Measurements from ENCODE around the gene TBP.
"Not testable (repeated sequence)": the region's sequence is repeated elsewhere in the genome, so short reads cannot be mapped to it uniquely, and the experiment has no call there.

The TBP gene

DNA sequence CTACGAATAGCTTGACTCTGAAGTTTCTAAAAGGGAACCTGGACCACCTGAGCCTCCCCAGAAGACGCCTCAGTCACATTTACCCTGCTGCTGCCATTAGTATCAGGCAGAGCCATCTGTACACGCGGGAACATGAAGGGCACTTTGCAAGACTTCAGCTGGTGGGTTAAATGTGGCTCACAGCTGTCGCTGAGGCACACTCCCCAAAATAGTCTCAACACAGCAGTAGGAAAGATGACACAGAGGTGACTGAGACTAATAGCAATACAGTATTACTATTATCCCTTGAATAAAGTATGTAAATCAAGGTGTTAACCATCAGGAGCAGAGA is 30.0 kb upstream of the TBP start:
- Mint-ChIP-seq H3K4me3 (no peak overlapping the region), H3K9me3 (no peaks in the 10 kb centered on the region), H3K4me1 (peaks cover 9% of the 10 kb centered on the region), H3K36me3 (no peaks in the 10 kb centered on the region), H3K27ac (no peak overlapping the region)
- DNase-seq (ENCODE audit: low spot score in 2 of 2) = no peak
- no peak for ATAC-seq

DNA sequence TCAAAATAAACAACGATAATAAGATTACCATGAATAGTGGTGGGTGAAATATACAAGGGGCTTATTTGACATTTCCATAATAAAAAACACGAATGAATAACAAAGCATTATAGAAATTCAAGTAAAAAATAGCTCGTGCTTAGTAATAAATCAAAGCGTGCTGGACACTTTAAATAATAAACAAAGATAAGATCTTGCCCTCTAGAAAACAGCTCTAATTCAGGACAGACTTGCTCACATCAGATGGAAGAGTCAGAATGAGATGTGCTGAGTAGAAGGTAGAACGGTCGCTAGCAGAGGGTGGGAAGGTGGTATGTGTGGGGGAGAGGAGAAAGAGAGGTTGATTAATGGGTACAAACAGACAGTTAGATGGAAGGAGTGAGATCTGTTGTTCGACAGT is 28.4 kb upstream of the TBP start:
- H3K4me3 Mint-ChIP-seq = no peak overlapping the region
- H3K27ac Mint-ChIP-seq = no peak overlapping the region

DNA sequence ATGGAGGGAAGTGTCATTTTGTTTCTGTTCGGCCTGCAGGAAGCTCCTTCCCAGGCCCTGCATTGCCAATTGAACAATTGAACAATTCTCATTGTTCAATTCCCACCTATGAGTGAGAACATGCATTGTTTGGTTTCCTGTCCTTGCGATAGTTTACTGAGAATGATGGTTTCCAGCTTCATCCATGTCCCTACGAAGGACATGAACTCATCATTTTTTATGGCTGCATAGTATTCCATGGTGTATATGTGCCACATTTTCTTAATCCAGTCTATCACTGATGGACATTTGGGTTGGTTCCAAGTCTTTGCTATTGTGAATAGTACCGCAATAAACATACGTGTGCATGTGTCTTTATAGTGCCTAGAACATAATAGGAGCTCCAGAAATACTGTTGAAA is 26.2 kb upstream of the TBP start:
- DNase-seq (ENCODE audit: low spot score in 2 of 2); H3K27ac Mint-ChIP-seq; H3K4me3 Mint-ChIP-seq; H3K9me3 Mint-ChIP-seq; ATAC-seq; H3K4me1 Mint-ChIP-seq: not testable (repeated sequence)
- peaks cover 13% of the 10 kb centered on the region for H3K36me3 Mint-ChIP-seq

More for the DNA sequence above, 28.4 kb upstream of the TBP start:
- H3K9me3 Mint-ChIP-seq = no peaks in the 10 kb centered on the region
- no peaks in the 10 kb centered on the region for H3K36me3 Mint-ChIP-seq
- DNase-seq (ENCODE audit: low spot score in 2 of 2) (no peak), ATAC-seq (no peak)
- peaks cover 9% of the 10 kb centered on the region for H3K4me1 Mint-ChIP-seq

DNA sequence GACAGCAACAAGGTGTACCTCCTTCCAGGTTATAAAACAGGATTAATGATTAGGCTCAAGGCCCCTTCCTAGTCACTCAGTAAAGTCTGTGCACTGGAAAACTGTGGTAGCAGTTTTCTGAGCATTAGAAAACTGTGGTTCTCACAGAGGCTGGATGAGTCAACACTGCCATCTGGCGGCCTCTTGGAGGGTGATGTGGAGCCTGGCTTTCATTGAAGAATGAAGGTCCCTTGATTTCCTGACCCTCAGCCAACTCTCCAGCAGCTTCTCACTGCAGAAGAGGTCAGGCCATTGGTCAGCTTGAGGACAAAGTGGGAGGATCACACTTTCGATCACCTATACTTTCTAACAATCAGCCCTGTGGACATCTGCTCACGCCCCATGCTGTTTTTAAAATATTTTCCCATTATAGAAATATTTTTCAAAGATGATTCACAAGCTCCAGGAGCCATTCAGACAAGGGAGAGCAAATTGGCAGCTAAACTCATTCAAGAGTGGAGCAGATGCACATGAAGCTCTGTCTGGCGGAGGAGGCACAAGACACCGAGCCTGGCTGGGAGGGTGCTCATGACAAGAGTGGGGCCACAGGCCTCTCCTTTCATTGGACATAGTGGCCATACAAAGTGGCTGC is 24.2 kb upstream of the TBP start:
- Mint-ChIP-seq H3K4me3 (no peak overlapping the region), H3K4me1 (no peaks in the 10 kb centered on the region), H3K27ac (no peak overlapping the region), H3K9me3 (no peaks in the 10 kb centered on the region), H3K36me3 (peaks cover 32% of the 10 kb centered on the region)
- ATAC-seq = peak; percentile 75
- DNase-seq (ENCODE audit: low spot score in 2 of 2) = peak; percentile 49 to 78

DNA sequence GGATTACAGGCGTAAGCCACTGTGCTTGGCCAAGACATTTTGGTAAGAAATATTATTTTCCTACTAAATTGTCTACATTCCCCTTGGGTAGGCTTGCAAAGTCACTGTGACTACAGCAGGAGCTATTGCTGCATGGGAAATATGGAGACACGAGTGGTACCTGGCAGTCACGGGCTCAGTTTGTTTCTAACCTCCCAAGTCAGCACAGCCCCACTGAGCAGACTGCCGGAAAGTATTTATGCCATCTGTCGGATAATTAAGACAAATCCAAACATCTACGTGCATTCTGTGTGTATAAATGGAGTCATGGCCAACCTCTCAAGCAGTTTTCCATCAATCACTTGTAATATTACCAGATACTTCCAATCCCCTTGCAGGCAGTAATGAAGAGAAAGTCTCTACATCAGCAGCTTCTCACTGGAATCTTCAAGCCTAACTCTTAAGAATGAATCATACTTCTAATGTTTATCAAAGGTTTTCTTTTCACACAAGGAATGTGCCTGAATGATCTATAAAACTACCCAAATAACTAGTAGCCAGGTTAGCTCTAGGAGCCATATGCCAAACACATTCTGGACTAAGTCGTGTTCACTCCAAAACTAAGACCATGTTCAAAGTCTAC is 21.2 kb upstream of the TBP start:
- H3K9me3 Mint-ChIP-seq = no peaks in the 10 kb centered on the region
- DNase-seq (ENCODE audit: low spot score in 2 of 2) (no peak), ATAC-seq (no peak)
- no peak overlapping the region for H3K4me3 Mint-ChIP-seq
- H3K4me1 Mint-ChIP-seq = no peaks in the 10 kb centered on the region
- H3K27ac Mint-ChIP-seq = no peak overlapping the region
- peaks cover 63% of the 10 kb centered on the region for H3K36me3 Mint-ChIP-seq

DNA sequence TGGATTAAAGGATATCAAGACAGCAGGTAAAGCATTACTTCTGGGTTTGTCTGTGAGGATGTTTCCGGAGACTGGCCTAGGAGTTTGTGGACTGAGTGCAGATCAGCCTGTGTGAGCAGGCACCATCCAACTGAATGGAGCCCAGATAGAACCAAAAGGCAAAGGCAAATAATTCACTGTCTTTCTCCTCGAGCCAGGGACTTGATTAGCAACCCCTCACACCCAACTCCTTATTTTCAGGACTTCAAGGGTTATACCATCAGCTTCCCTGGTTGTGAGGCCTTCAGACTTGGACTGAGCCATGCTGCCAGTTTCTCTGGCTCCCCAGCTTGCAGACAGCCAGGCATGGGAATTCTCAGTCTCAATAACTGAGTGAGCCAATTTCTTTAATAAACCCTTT is 20.4 kb upstream of the TBP start:
- Mint-ChIP-seq H3K9me3 (no peaks in the 10 kb centered on the region), H3K4me1 (no peaks in the 10 kb centered on the region), H3K27ac (no peak overlapping the region), H3K36me3 (peaks cover 71% of the 10 kb centered on the region), H3K4me3 (no peak overlapping the region)
- ATAC-seq = no peak
- DNase-seq (ENCODE audit: low spot score in 2 of 2) = no peak

DNA sequence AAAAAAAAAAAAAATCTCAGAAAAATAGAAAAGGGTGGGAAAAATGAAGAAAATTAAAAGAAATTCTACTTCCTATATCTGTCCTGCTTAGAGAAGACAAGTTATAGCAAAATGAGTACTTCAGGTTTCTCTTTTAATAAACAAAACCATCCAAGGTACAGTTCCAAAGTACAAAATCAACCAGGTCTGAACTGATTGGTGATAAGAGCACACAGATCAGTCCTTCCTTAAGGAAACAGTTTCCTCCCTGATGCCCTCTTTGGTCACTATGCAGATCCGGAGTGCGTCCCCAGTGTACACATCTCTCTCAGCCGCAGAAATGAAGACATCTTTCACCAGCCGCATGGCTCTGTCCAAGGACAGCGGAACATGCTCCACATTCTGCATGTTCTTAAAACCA is 19.2 kb upstream of the TBP start:
- H3K4me3 Mint-ChIP-seq = no peak overlapping the region
- peaks cover 4% of the 10 kb centered on the region for H3K4me1 Mint-ChIP-seq
- H3K27ac Mint-ChIP-seq = no peak overlapping the region
- H3K9me3 Mint-ChIP-seq = no peaks in the 10 kb centered on the region
- H3K36me3 Mint-ChIP-seq = peaks cover 83% of the 10 kb centered on the region
- ATAC-seq (no peak), DNase-seq (ENCODE audit: low spot score in 2 of 2) (no peak)

DNA sequence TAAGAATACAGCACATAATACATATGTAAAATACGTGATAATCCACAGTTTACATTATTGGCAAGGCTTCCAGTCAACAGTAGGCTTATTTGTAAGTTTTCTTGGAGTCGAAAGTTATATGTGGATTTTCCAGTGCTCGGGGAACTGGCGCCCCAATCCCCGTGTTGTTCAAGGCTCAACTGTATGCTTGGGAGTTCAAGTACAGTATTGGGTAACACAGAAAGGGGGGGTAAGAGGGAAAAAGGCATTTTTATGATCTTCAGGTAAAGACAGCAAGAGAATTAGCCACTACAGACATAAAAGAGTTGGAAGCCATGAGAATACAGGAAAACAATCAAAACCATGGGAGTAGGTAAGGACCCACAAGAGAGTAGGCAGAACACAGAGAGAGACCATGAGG is 17.5 kb upstream of the TBP start:
- Mint-ChIP-seq H3K9me3 (no peaks in the 10 kb centered on the region), H3K4me1 (peaks cover 18% of the 10 kb centered on the region), H3K36me3 (peaks cover 99% of the 10 kb centered on the region), H3K27ac (peak overlapping the region; percentile 29), H3K4me3 (no peak overlapping the region)
- no peak for ATAC-seq
- DNase-seq (ENCODE audit: low spot score in 2 of 2) = no peak

DNA sequence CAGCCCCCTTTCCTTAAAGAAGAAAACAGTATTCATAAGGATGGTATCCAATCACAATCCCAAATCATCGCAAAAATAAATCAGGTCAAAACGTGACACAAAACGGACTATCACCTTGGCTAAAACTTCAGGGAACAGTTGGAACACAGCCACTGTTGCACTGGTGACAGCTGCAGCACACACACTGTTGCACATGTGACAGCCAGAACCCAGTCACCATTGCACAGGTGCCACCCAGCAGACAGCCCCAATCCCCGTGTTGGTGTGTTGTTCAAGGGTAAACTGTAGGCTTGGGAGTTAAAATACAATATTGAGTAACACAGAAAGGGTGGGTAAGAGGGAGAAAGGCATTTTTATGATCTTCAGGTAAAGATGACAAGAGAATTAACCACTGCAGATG is 16.8 kb upstream of the TBP start:
- Mint-ChIP-seq H3K36me3 (peaks cover 100% of the 10 kb centered on the region), H3K4me3 (no peak overlapping the region)

DNA sequence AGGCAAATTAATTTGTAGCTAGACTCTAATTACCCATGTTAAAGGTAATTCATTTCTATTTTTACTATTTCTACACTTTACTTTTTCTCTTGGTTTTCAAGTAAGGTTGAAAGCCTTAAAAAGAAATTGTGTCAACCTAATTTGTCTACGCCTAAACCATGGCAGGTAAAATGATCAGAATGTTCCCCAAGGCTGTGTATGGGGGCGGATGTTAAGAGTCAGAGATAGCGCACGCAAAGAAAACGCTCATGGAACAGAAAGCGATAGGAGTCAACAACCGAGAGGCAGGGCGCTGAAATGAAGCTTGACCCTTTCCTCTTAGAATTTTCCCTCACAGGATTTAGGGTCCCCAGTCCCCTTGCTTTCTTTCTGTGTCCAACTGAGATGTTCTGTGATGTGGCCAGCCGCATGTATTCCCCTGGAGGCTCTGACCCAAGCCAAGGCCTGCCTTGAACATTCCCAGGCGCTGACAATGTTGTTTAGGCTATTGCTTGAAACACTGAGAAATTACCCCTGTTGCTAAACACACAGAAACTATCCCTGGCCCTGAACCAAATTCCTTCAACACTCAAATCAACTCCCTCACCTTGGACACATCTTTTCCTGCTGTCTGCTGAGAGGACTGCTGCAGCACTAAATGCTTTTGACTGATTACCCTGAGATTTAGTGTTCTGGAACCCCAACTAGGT is 12.0 kb upstream of the TBP start:
- H3K4me3 Mint-ChIP-seq = no peak overlapping the region
- DNase-seq (ENCODE audit: low spot score in 2 of 2) (no peak), ATAC-seq (no peak)
- H3K36me3 Mint-ChIP-seq = peaks cover 100% of the 10 kb centered on the region
- H3K4me1 Mint-ChIP-seq = peaks cover 18% of the 10 kb centered on the region
- H3K27ac Mint-ChIP-seq = peak overlapping the region; percentile 58
- H3K9me3 Mint-ChIP-seq = no peaks in the 10 kb centered on the region

More for the DNA sequence above, 16.8 kb upstream of the TBP start:
- no peak overlapping the region for H3K27ac Mint-ChIP-seq
- ATAC-seq (no peak), DNase-seq (ENCODE audit: low spot score in 2 of 2) (no peak)
- H3K9me3 Mint-ChIP-seq = no peaks in the 10 kb centered on the region
- H3K4me1 Mint-ChIP-seq = peaks cover 18% of the 10 kb centered on the region

DNA sequence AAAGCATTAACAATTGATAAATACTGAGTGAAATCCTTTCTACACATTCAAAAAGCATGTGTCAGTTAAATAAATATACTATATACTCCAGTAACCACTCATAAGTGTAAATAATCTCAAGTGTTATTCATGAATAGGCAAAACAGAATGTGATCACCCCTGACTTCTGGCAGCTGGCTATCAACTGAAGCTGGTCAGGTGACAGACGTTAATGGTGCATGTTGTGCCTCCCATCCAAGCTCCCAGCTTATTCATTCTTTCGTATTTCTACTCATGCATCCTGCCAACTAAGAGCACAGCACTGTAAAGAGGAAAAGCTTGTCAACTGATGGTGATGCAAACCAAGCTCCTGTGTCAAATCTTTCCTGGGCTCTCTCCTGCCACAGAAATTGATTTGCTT is 8.8 kb upstream of the TBP start:
- Mint-ChIP-seq H3K27ac (no peak overlapping the region), H3K9me3 (no peaks in the 10 kb centered on the region), H3K4me3 (no peak overlapping the region), H3K36me3 (peaks cover 100% of the 10 kb centered on the region), H3K4me1 (peaks cover 36% of the 10 kb centered on the region)
- DNase-seq (ENCODE audit: low spot score in 2 of 2) (no peak), ATAC-seq (no peak)

DNA sequence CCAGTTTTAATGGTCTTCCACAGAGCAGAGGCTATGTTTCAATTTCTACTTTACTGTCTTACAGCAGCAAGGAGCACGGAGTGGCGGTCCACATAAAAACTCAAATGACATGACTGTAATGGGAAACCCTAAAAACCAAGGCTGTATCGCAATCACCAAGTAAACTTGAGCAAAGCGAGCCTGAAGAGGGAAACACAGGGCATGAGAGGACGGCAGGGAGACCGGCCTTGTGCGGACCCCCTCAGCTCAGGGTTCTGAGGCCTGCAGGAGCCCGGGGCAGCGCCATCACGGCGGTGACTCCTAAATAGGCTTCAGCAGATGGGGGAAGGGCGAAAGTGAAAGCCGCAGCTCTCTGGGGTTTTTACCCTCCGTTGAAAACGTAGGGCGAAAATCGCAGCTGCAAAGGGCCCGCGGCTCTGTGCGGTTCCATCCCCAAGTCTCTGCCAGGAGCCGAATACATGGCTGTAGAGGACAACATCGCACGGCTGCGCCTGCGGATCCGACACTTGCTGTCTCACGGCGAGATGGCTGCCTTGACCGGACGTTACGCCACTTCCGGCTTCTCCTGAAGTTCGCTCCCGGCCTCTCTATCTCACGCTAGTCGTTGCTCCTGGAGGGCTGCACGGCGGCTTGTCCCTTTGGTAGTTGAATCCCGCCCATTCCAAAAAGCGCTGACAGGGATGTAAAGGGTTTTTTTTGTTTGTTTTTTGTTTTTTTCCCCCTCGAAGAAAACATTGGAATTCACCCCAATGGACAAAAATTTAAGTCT is 1.2 kb upstream of the TBP start, which contains the start of gene PSMB1:
Gene PSMB1 (minus strand): TSS at position 543 of the 769 bp plus-strand sequence. CDS start 65 bp downstream, at position 478.
- DNase-seq (ENCODE audit: low spot score in 2 of 2) = peak; percentile 62 to 90
- no peaks in the 10 kb centered on the region for H3K9me3 Mint-ChIP-seq
- peaks cover 19% of the 10 kb centered on the region for H3K4me1 Mint-ChIP-seq
- ATAC-seq = peak; percentile 62
- no peak within 1 kb of the TSS for H3K27ac Mint-ChIP-seq
- H3K36me3 Mint-ChIP-seq = peaks cover 53% of the 10 kb centered on the region
- no peak within 1 kb of the TSS for H3K4me3 Mint-ChIP-seq

DNA sequence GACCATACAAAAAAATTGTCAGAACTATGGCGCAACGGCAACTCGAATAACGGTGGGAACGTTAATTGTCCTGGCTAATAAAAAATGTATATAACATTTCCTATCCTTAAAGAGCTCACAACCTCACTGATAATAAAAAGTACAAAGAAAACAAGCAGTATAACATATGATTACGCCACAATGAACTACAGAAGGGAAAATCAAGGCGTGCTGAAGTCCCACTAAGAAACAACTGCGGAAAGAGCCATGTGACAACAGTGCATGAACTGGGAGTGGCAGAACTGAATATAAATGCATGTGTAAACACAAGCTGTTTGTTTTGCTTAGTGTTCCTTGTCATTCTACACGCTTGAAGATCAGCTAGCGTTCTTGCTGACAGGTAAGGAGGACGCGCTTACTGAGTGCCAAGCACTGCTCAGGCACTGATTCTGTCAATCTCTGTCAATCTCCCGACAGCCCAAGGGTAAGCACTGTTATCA is 596 bp upstream of the TBP start:
- Mint-ChIP-seq H3K9me3 (no peaks in the 10 kb centered on the region), H3K4me3 (no peak overlapping the region), H3K4me1 (peaks cover 12% of the 10 kb centered on the region), H3K36me3 (peaks cover 53% of the 10 kb centered on the region), H3K27ac (no peak overlapping the region)
- peak; percentile 70 for ATAC-seq
- no peak for DNase-seq (ENCODE audit: low spot score in 2 of 2)

DNA sequence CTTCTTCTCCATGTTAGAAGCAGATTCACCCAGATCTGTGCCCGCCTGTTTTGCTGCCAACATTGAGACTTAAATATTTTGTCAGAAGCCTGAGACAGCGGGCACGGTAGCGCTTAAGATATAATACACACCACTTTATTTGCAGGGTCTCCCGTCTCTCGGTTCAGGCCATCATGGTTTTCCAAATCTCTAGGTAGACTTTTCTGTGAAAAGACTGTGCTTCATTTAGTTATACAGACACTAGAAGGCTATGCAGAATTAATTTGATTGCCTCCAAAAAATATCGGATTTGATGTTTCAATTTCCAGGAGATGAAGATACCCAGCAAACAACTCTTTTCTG is 598 bp downstream of the TBP start:
- H3K9me3 Mint-ChIP-seq = no peaks in the 10 kb centered on the region
- DNase-seq (ENCODE audit: low spot score in 2 of 2) (no peak), ATAC-seq (no peak)
- no peak overlapping the region for H3K27ac Mint-ChIP-seq
- H3K4me3 Mint-ChIP-seq = no peak overlapping the region
- H3K36me3 Mint-ChIP-seq = peaks cover 53% of the 10 kb centered on the region
- H3K4me1 Mint-ChIP-seq = peaks cover 10% of the 10 kb centered on the region

DNA sequence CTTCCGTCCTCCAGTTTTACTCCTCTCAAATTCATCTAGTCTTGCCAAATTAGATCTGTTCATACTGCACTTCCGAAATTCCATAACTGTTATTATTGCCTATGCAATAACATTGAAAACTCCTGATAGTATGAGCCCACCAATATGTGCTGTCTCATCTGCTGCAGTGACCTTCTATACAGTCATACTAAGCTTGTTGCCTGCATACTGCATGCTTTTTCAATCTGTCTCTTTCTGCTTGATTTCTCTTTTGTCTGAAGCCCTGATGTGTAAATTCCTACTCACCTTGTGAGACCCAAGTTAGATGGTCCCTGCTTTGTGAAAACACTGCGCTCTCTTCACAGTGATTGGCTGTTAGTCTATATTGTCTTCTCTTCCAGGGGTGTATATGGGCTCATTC is 1.1 kb downstream of the TBP start:
- no peak overlapping the region for H3K27ac Mint-ChIP-seq
- peaks cover 53% of the 10 kb centered on the region for H3K36me3 Mint-ChIP-seq
- peaks cover 15% of the 10 kb centered on the region for H3K4me1 Mint-ChIP-seq
- H3K9me3 Mint-ChIP-seq = no peaks in the 10 kb centered on the region
- no peak overlapping the region for H3K4me3 Mint-ChIP-seq
- ATAC-seq (no peak), DNase-seq (ENCODE audit: low spot score in 2 of 2) (no peak)

Data from stimulated activated effector memory CD8-positive, alpha-beta T cell treated with anti-CD3 and anti-CD28 coated beads, Interleukin-12 subunit alpha, Interleukin-12 subunit beta, amount 100 ng/mL, for 72 hours (primary cell).